Measurements from ENCODE around the gene FZD2. TPM values are rescaled to one million over a fixed set of nuclear protein-coding genes. Genes with fewer than 3 reads are reported as not detected.

The FZD2 gene
- total and polyA plus RNA-seq, 2 of the 8 experiments (the other 6 are each of a cell fraction or from before 2014, with no cell fraction given) = 17.6 to 86.7 TPM

GRCh38 chr17:44549686-44550085 lies 7.6 kb upstream of the FZD2 start:
- no peak overlapping the region for H3K14ac ChIP-seq (ENCODE audit: insufficient read length)
- no peak overlapping the region for H2BK5ac ChIP-seq (ENCODE audit: low read depth, low read length)
- FAIRE-seq (no peak), DNase-seq (ENCODE audit: low read depth in 1 of 2, low spot score in 2 of 2) (no peak)
- H3K79me2 ChIP-seq (ENCODE audit: control insufficient read depth in 1 of 2, insufficient read depth in 2 of 2, low read length in 2 of 2) = no peaks in the 10 kb centered on the region
- H2BK120ac ChIP-seq (replicated peaks; ENCODE audit: low read depth, low read length) = no peak overlapping the region
- no peak overlapping the region for H4K91ac ChIP-seq (replicated peaks; ENCODE audit: insufficient read length, low read length)
- H3K56ac ChIP-seq (replicated peaks; ENCODE audit: insufficient read length, low read depth, low read length) = no peak overlapping the region
- H3K27me3 ChIP-seq (replicated peaks in 1 of 4; ENCODE audit: control insufficient read depth in 3 of 4, extremely low read depth in 1 of 4, insufficient read depth in 3 of 4, low read length in 3 of 4) = peaks cover 0 to 26% (median 8%) of the 10 kb centered on the region in 4 experiments; a peak in 5 of 7 replicates
- H3K23ac ChIP-seq (ENCODE audit: insufficient read length) = no peak overlapping the region
- no peak overlapping the region for H4K8ac ChIP-seq (ENCODE audit: extremely low read depth, insufficient read depth, low read length)
- H3K27ac ChIP-seq (ENCODE audit: low read depth, low read length) = no peak overlapping the region
- no peak overlapping the region for H2BK15ac ChIP-seq (ENCODE audit: low read length)
- H2BK20ac ChIP-seq (ENCODE audit: low read length) = no peak overlapping the region
- H3K4me1 ChIP-seq (replicated peaks in 1 of 4; ENCODE audit: control insufficient read depth in 3 of 4, insufficient read depth in 4 of 4, low read length in 3 of 4) = peaks cover 16 to 33% (median 28%) of the 10 kb centered on the region in 4 experiments
- H3K23me2 ChIP-seq (ENCODE audit: low read depth, low read length) = peaks cover 2% of the 10 kb centered on the region; the same call in 1 of the 2 replicates
- H3K9me3 ChIP-seq (ENCODE audit: insufficient read depth in 2 of 2, low read depth in 1 of 2, low read length in 1 of 2) = no peaks in the 10 kb centered on the region
- H3K4me2 ChIP-seq (ENCODE audit: insufficient read depth in 1 of 2, low read depth in 2 of 2, low read length in 2 of 2) = peak overlapping the region in 1 of 2 experiments; percentile 19; a peak in 1 of 4 replicates
- H4K20me1 ChIP-seq (replicated peaks in 1 of 2; ENCODE audit: control insufficient read depth in 1 of 2, insufficient read depth in 2 of 2, low read length in 2 of 2) = no peaks in the 10 kb centered on the region
- POLR2A ChIA-PET (ENCODE audit: partially characterized antibody) = interaction anchor here (1.3 to 1.5 kb wide), 2 partner anchors 9 to 14 kb away, joined by 4 to 7 read pairs; no protein-coding TSS in a partner anchor
- CTCF ChIA-PET (ENCODE audit: partially characterized antibody) = interaction anchor here (0.5 to 3.1 kb wide), 5 partner anchors 8 to 204 kb away, joined by 3 to 9 read pairs (median 3); partner anchors contain the start of gene FZD2
- H4K5ac ChIP-seq (ENCODE audit: insufficient read length, low read depth, low read length) = no peak overlapping the region
- no peak overlapping the region; a peak in 1 of 8 replicates for H3K4me3 ChIP-seq (ENCODE audit: extremely low read depth in 1 of 4, insufficient read depth in 2 of 4, low read depth in 3 of 4, low read length in 4 of 4)
- H3K36me3 ChIP-seq (ENCODE audit: control insufficient read depth in 2 of 4, insufficient read depth in 4 of 4, low read length in 3 of 4) = no peaks in the 10 kb centered on the region
- 78% methylated on average over 5 of the region's 6 CpGs; no CpG with 5 or more reads in 1 of the 2 experiments for WGBS, 2 experiments (ENCODE audit: extremely low coverage in 1 of 2, insufficient coverage in 1 of 2, insufficient read length in 1 of 2, insufficient replicate concordance in 2 of 2, low coverage in 1 of 2, low lambda C conversion rate in 2 of 2, missing lambda C conversion rate in 1 of 2)
- no peak overlapping the region for H3K9ac ChIP-seq (replicated peaks in 1 of 4; ENCODE audit: extremely low read depth in 1 of 4, low read depth in 3 of 4, low read length in 3 of 4)
- H2AK5ac ChIP-seq (ENCODE audit: low read depth, low read length) = no peak overlapping the region
- no peak overlapping the region; the same call in 1 of the 2 replicates for H3K18ac ChIP-seq (ENCODE audit: extremely low read depth, low read length)
- no peaks in the 10 kb centered on the region; the same call in 1 of the 2 replicates for H3K79me1 ChIP-seq (ENCODE audit: low read depth, low read length)
- H2BK12ac ChIP-seq (ENCODE audit: low read depth, low read length) = 0 out of 2 replicates have a peak overlapping the region, but pooled peaks have one; percentile 6
- H2AFZ ChIP-seq (ENCODE audit: low read length) = no peak overlapping the region
- no peak overlapping the region for H3K4ac ChIP-seq (replicated peaks; ENCODE audit: insufficient read length, low read depth, low read length)
- TF ChIP-seq ATF3 (IDR thresholded peaks at IDR 0.05; ENCODE audit: insufficient read depth, low read depth, low read length) (no peak), RNF2 (IDR thresholded peaks at IDR 0.05; ENCODE audit: borderline replicate concordance, low read depth, low read length, missing control alignments, poor library complexity, severe bottlenecking) (no peak), RXRA (IDR thresholded peaks at IDR 0.05; ENCODE audit: insufficient read depth, low read depth, low read length) (no peak), SP4 (IDR thresholded peaks at IDR 0.05; ENCODE audit: low read length) (no peak), POU5F1 (IDR thresholded peaks at IDR 0.05; ENCODE audit: low read depth, low read length) (no peak), KDM4A (IDR thresholded peaks at IDR 0.05; ENCODE audit: low read depth, low read length, severe bottlenecking) (no peak), ATF2 (IDR thresholded peaks at IDR 0.05; ENCODE audit: low read length) (no peak), CHD2 (IDR thresholded peaks at IDR 0.05; ENCODE audit: low read length) (no peak), USF2 (IDR thresholded peaks at IDR 0.05; ENCODE audit: low read length) (no peak)

All from H1 (cell line).